ENCODE results near the gene ADM. TPM values are rescaled to one million over a fixed set of nuclear protein-coding genes. Genes with fewer than 3 reads are reported as not detected.
A peak's percentile ranks its signal among the peaks of the same experiment; 100 is the strongest.

Gene ADM
- total RNA-seq, 2 experiments from 2014 or later = 0.46 to 4.9 TPM

DNA sequence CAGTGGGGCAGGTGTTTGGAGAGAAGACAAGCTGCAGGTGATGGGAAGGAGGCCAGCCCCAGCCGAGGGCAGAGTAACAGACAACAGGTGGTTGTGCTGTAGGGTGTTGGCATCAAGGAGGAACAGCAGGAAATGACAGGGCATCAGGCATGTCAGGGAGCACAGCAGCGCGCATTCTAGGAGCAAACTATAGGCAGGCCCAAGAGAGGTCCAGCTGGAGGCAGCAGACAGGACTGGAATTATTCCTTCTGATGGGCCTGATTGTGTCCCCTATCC is 13.6 kb downstream of the ADM start:
- peak overlapping the region; percentile 61 for H3K4me2 ChIP-seq (ENCODE audit: low read length)
- no peaks in the 10 kb centered on the region for H4K20me1 ChIP-seq (ENCODE audit: insufficient read depth, low read length)
- CTCF ChIA-PET (ENCODE audit: unreplicated experiment) = interaction anchor here (2.0 kb wide), 1 partner anchor 9 kb away, joined by 4 read pairs; no protein-coding TSS in a partner anchor
- no TSS peak for BruUV-seq (replicated peaks)
- H2AFZ ChIP-seq (ENCODE audit: low read length) = peak overlapping the region; percentile 83; the same call in 1 of the 2 replicates
- intact Hi-C loops (cut with micrococcal nuclease; ENCODE audit: unreplicated experiment) = loop anchor here (2.0 to 10.0 kb wide), 6 partner anchors 139 to 934 kb away; partner anchors contain the start of genes AMPD3, IPO7 and ZBED5
- peak overlapping the region; percentile 47 for H3K4me3 ChIP-seq (ENCODE audit: low read depth, low read length, poor library complexity, severe bottlenecking)
- H3K9me2 ChIP-seq (ENCODE audit: insufficient read depth, low read length) = no peaks in the 10 kb centered on the region
- H3K9me3 ChIP-seq (ENCODE audit: low read length) = no peaks in the 10 kb centered on the region
- TF ChIP-seq EZH2phosphoT487 (IDR thresholded peaks at IDR 0.05; ENCODE audit: borderline replicate concordance, low read depth, low read length) = no peak
- TF ChIP-seq, protein P1, sequence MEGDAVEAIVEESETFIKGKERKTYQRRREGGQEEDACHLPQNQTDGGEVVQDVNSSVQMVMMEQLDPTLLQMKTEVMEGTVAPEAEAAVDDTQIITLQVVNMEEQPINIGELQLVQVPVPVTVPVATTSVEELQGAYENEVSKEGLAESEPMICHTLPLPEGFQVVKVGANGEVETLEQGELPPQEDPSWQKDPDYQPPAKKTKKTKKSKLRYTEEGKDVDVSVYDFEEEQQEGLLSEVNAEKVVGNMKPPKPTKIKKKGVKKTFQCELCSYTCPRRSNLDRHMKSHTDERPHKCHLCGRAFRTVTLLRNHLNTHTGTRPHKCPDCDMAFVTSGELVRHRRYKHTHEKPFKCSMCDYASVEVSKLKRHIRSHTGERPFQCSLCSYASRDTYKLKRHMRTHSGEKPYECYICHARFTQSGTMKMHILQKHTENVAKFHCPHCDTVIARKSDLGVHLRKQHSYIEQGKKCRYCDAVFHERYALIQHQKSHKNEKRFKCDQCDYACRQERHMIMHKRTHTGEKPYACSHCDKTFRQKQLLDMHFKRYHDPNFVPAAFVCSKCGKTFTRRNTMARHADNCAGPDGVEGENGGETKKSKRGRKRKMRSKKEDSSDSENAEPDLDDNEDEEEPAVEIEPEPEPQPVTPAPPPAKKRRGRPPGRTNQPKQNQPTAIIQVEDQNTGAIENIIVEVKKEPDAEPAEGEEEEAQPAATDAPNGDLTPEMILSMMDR (conservative IDR thresholded peaks at IDR 0.05; ENCODE audit: low read length) = no peak; the same call in 1 of the 2 replicates
- no peaks in the 10 kb centered on the region; the same call in 1 of the 2 replicates for H3K79me2 ChIP-seq (ENCODE audit: insufficient read depth, low read depth, low read length)
- peak overlapping the region; percentile 94 for H3K27ac ChIP-seq (ENCODE audit: low read depth, low read length, poor library complexity, severe bottlenecking)
- peaks cover 84% of the 10 kb centered on the region for H3K4me1 ChIP-seq (ENCODE audit: insufficient read depth, low read length, poor library complexity, severe bottlenecking)
- H3K36me3 ChIP-seq (ENCODE audit: insufficient read depth, low read length) = no peaks in the 10 kb centered on the region
- POLR2A ChIA-PET = interaction anchor here (0.6 to 2.2 kb wide), 5 partner anchors 9 to 1064 kb away, joined by 3 to 23 read pairs (median 4); no protein-coding TSS in a partner anchor
- peak; percentile 82 for DNase-seq (ENCODE audit: low spot score)

DNA sequence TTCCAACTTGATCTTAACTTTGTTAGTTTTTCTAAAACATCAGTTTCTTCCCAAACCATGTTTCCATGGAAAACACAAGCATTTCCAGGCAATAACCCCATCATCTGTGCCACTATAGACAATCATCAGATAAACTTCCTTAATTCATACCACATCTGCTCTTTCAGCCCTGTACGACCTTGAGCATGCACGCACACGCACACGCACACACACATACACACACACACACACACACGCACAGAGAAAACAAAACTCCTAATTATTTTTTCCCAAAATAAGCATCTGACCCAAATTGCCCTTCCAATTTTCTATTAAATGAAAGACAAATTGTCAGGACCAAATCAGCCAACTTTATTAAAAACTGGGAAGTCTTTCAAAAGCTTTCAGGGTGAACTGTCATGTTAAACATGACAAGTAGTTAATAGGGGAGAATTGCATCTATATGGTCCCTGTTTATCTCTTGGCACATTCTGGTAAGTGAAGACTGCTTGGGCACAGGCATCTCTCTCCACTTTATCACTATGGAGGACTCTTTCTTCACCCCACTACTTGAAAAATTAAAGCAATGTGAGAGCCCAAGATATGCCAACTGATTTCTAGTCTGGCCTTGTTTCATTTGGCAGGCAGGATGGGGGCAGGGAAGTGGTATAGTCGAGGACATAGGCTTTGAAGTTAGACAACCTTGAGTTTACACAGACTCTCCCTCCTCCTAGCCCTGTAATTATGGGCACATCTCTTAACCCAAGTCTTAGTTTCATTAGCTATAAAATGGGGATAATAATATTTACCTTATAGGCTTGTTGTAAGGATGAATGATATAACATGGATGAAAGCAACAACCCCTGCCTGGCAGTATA is 15.1 kb downstream of the ADM start:
- H4K20me1 ChIP-seq (ENCODE audit: insufficient read depth, low read length) = no peaks in the 10 kb centered on the region
- TF ChIP-seq, protein P1 (conservative IDR thresholded peaks at IDR 0.05; ENCODE audit: low read length) = no peak
- no peak for TF ChIP-seq EZH2phosphoT487 (IDR thresholded peaks at IDR 0.05; ENCODE audit: borderline replicate concordance, low read depth, low read length)
- H3K27ac ChIP-seq (ENCODE audit: low read depth, low read length, poor library complexity, severe bottlenecking) = peak overlapping the region; percentile 94
- POLR2A ChIA-PET = interaction anchor here (0.5 to 1.7 kb wide), 2 partner anchors 10 to 920 kb away, joined by 4 to 6 read pairs; no protein-coding TSS in a partner anchor
- H3K4me1 ChIP-seq (ENCODE audit: insufficient read depth, low read length, poor library complexity, severe bottlenecking) = peaks cover 70% of the 10 kb centered on the region
- peak overlapping the region; percentile 83 for H2AFZ ChIP-seq (ENCODE audit: low read length)
- DNase-seq (ENCODE audit: low spot score) = no peak
- CTCF ChIA-PET (ENCODE audit: unreplicated experiment) = no interaction called here
- no TSS peak for BruUV-seq (replicated peaks)
- no peaks in the 10 kb centered on the region for H3K9me2 ChIP-seq (ENCODE audit: insufficient read depth, low read length)
- H3K36me3 ChIP-seq (ENCODE audit: insufficient read depth, low read length) = no peaks in the 10 kb centered on the region
- H3K9me3 ChIP-seq (ENCODE audit: low read length) = no peaks in the 10 kb centered on the region
- H3K79me2 ChIP-seq (ENCODE audit: insufficient read depth, low read depth, low read length) = no peaks in the 10 kb centered on the region; the same call in 1 of the 2 replicates
- H3K4me3 ChIP-seq (ENCODE audit: low read depth, low read length, poor library complexity, severe bottlenecking) = no peak overlapping the region
- peak overlapping the region; percentile 61 for H3K4me2 ChIP-seq (ENCODE audit: low read length)
- intact Hi-C loops (cut with micrococcal nuclease; ENCODE audit: unreplicated experiment) = loop anchor here (2.0 to 10.0 kb wide), 7 partner anchors 137 to 935 kb away; partner anchors contain the start of genes AMPD3, IPO7 and ZBED5

All from OCI-LY7 (cell line).